LNCAP (cell line): ENCODE measurements around the gene SGCA.
A peak's percentile ranks its signal among the peaks of the same experiment; 100 is the strongest.

Source experiments
- TF ChIP-seq, protein P1 (sequence below): fragments of 450-650 bp; IDR thresholded peaks from 2 replicates; pipeline ENCODE4 v1.5.1; 2017; ENCODE audit warnings: mild to moderate bottlenecking

Gene SGCA

DNA sequence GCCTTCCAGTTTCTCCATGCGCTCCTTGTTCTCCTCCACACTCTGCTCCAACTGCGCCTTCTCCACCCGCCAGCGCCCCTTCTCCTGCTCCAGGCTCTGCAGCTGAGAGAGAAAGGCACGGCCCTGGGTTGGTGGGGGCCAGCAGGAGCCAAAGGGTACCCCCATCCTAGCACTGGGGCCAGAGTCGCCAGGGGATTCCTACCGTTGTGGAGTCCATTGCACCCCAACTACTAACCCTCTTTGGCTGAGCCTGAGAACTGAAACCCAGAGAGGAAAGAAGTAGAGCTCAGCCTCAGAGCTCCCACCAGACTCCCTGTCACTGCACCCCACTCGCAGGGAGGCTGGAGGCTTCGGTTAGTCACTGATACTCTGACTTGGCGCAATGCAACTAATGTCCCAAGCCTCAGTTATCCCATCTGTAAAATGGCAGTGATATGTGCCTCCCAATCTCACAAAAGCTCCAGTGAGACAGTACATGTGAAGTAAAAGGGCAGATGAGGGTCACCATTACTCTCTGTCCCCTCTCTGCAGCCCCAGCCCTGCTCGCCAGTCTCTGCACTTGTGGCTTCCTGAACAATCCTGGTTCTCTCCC, 29.6 kb upstream of the SGCA start:
- TF ChIP-seq, protein P1, sequence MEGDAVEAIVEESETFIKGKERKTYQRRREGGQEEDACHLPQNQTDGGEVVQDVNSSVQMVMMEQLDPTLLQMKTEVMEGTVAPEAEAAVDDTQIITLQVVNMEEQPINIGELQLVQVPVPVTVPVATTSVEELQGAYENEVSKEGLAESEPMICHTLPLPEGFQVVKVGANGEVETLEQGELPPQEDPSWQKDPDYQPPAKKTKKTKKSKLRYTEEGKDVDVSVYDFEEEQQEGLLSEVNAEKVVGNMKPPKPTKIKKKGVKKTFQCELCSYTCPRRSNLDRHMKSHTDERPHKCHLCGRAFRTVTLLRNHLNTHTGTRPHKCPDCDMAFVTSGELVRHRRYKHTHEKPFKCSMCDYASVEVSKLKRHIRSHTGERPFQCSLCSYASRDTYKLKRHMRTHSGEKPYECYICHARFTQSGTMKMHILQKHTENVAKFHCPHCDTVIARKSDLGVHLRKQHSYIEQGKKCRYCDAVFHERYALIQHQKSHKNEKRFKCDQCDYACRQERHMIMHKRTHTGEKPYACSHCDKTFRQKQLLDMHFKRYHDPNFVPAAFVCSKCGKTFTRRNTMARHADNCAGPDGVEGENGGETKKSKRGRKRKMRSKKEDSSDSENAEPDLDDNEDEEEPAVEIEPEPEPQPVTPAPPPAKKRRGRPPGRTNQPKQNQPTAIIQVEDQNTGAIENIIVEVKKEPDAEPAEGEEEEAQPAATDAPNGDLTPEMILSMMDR = no peak

DNA sequence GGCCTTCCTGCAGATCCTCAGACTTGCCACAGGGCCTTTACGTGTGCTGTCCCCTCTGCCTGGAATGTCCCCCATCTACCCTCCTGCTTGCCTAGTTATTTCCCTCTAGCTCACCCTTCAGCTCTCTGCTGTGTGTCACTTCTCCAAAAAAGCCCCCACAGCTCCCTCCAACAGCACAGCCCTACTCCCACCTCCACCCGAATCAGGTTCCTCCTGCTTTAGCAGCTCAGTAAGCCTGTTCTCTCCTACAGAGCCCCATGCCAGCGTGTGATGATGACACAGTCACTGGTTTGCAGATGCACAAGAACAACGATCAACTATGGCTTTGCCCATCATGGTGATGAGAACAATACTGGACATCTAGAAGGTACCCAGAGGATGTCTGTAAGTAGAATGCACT, 28.8 kb upstream of the SGCA start:
- TF ChIP-seq, protein P1 = no peak

DNA sequence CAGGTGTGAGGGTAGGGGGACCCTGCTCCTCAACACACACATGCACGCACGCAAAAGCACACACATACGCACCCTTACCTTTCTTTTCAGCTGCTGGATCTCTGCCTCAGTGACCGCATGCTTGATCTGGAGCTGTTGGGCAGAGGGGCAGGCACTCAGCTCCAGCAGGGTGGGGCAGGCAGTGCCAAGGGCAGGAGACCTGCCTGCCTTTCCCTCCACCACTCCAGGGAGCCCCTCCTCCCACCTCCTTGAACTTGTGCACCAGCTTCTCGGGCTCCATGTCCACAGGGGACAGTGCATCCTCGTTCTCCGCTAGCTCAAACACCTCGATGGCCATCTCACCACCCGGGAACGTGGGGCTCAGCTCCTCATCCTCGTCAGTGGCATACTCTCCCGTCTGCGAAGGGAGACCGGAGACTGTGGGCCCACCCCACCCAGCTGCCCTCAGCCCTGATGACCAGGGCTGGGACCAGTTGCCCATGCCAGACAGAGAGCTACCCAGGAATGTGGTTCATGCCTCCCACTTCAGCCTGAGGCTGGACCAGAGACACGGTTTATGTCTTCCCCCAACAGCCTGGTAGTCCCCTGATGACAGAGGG, 26.5 kb upstream of the SGCA start:
- TF ChIP-seq, protein P1 = no peak

DNA sequence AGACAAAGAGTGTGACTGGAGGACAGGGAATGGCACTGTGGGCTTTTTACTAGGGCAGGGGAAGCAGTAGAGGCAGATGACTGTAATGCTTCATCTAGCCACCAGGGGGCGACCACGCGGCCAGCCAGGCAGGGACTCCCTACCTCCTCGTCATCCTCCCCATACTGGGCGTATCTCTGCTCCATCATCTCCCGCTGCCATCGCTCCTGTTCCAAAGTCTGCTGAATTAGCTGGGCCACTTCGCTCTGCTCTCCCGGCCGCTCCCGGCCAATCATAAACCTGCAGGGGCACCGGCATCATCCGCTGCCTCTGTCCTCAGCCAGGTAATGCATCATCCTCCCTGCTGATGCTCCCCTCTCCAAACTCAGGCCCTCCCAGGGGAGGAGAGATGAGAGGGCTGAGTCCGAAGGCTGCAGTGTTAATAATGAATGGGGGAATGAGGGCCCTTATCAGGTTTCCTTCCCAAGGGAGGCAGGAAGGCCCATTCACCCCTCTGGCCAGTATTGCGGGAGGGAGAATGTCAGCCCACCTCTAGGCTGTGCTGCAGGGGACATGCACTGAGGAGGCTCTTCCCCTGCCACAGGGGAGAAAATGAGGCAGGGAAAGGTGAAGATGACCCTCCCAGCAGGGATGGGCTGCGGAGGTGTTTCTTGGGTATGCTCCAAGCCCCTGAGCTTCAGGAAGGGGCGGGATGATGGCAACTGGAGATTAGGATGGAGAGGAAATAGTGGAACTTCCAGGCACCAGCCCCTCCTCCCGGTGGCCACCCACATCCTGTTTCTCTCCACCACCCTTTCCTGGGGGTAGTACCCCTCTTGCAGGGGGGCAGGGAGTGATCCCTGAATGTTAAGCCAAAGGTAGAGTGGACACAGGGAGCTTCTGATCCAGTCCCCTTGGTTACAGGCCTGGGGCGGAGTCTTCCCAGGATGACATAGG, 25.6 kb upstream of the SGCA start:
- TF ChIP-seq, protein P1 = peak; percentile 92

DNA sequence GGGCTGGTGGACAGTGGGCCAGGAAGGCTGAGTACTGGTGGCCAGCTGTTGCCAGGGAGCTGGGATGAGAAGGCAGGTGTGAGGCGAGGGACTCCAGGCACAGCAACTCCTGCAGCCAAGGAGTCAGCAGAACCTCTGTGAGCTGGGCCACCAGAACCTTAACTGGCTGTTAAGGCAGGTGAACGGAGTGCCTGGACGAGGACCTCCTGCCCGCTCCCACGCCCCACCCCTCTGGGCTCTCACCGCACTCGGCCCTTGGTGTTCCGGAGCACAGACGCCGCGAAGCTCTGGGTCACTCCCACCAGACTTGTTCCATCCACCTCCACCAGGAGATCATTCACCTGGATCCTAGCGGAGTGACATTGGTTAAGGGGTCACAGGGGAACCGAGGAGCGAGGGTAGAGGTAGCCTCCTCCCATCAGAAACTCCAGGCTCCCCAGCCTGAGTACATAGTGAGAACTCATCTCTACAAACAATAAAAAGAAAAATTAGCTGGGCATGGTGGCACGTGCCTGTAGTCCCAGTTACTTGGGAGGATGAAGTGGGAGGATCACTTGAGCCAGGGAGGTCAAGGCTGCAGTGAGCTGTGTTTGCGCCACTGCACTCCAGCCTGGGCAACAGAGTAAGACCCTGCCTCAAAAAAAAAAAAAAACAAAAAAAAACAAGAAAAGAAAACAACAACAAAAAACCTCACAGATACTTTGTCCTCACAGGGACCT, 24.6 kb upstream of the SGCA start:
- TF ChIP-seq, protein P1 = no peak

DNA sequence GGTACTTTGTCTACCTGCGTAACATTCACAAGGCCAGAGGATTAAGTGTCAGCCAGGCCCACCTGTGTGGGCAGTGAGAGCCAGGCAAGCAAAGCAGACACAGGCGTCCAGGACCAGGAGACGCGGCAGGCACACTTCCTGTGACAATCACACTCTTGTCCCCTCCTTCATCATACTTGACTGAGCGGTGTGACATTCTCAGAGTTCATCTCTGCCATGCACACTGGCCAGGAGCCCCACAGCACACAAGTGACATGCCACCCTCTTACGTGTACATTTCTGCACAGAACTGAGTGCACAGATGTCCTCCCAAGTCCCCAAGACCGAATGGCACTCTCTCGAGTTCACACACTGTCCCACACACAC, 24.1 kb upstream of the SGCA start:
- TF ChIP-seq, protein P1 = no peak

DNA sequence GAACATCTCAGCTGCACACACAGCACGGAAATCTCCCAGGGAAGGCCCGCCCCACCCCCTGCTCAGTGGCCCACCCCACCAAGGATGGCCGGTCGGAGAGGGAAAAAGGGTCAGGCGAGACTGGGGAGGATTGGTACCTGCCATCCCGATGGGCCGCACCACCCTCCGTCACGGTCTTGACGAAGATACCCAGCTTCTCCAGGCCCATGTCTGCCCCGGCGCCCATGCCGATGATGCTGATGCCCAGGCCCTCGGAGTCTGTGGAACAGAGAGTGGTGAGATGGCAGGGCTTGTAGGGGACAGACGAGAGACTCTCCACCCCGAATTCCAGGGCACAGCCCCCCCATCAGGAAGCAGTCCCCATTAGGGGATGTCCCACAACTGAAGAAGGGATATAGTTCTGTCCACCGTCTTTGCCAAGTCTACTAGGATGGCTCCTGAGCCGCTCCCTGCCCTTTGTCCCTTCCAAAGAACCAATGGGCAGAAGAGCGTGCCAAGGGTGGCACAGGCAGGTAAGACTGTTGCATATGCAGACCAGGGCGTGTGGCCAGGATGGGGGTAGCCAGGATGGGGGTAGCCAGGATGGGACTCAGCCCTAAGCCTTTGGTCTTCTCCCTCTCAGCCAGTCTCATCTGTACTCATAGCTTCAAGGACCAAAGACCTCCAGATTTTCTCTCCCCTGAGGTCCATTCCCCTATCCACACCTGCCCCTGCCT, 22.2 kb upstream of the SGCA start:
- TF ChIP-seq, protein P1 = no peak
